ENCODE results near the gene ZNF528. TPM values are rescaled to one million over a fixed set of nuclear protein-coding genes. Genes with fewer than 3 reads are reported as not detected.
A peak's percentile ranks its signal among the peaks of the same experiment; 100 is the strongest.

The ZNF528 gene
- polyA plus RNA-seq, 2 donors, result 4.0 to 8.9 TPM

DNA sequence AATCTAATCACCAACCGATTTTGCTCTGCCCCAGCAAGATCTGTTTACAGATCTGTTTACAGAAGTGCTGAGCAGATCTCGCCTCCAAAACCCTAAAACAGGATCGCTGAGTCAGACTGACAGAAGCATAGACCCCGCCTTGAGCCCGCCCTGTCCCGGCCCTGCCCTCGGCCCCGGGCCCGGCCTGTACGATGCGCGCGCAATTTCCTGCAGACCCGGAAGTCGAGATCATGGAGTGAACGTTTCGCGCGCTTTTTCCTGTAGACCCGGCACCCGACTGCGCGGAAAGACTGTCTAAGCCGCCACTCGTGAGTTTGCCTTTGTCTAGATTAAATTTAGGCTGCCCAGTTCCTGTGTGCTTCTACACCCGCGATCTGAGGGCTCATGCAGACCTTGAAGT lies 31.3 kb downstream of the ZNF528 start, which contains the start of gene ZNF534:
TSS of gene ZNF534 (plus strand) at position 212 of the 400 bp plus-strand sequence. CDS start 2,327 bp downstream, outside the sequence.
- no peaks in the 10 kb centered on the region for H3K27me3 ChIP-seq (ENCODE audit: control insufficient read depth in 1 of 2, insufficient read depth in 2 of 2, low read length in 2 of 2)
- no peaks in the 10 kb centered on the region for H3K4me1 ChIP-seq (ENCODE audit: control insufficient read depth in 2 of 2, insufficient read depth in 2 of 2, low read length in 1 of 2)
- peaks cover 22 to 28% of the 10 kb centered on the region in 2 donors for H3K9me3 ChIP-seq (ENCODE audit: control insufficient read depth in 2 of 2, insufficient read depth in 1 of 2, low read depth in 1 of 2, low read length in 1 of 2)
- H3K4me3 ChIP-seq (ENCODE audit: low read depth in 1 of 2, low read length in 2 of 2), result no peak within 1 kb of the TSS
- H3K36me3 ChIP-seq (ENCODE audit: control insufficient read depth in 2 of 2, insufficient read depth in 2 of 2, low read length in 1 of 2), result no peaks in the 10 kb centered on the region
- no peak within 1 kb of the TSS for H3K27ac ChIP-seq (ENCODE audit: low read depth in 2 of 2, low read length in 1 of 2)
- 61 to 63% methylated on average over 27 of the region's 27 CpGs for WGBS, 2 donors

GRCh38 chr19:52442179-52442578 lies 44.5 kb downstream of the ZNF528 start:
- Histone ChIP-seq H3K4me1 (ENCODE audit: control insufficient read depth in 2 of 2, insufficient read depth in 2 of 2, low read length in 1 of 2) (no peaks in the 10 kb centered on the region), H3K9me3 (ENCODE audit: control insufficient read depth in 2 of 2, insufficient read depth in 1 of 2, low read depth in 1 of 2, low read length in 1 of 2) (peaks cover 2 to 16% of the 10 kb centered on the region in 2 donors), H3K4me3 (ENCODE audit: low read depth in 1 of 2, low read length in 2 of 2) (no peak overlapping the region), H3K27me3 (ENCODE audit: control insufficient read depth in 1 of 2, insufficient read depth in 2 of 2, low read length in 2 of 2) (no peaks in the 10 kb centered on the region), H3K27ac (ENCODE audit: low read depth in 2 of 2, low read length in 1 of 2) (no peak overlapping the region), H3K36me3 (ENCODE audit: control insufficient read depth in 2 of 2, insufficient read depth in 2 of 2, low read length in 1 of 2) (no peaks in the 10 kb centered on the region)
- 66 to 71% methylated on average over 3 of the region's 3 CpGs for WGBS, 2 donors

GRCh38 chr19:52444506-52444905 lies 46.9 kb downstream of the ZNF528 start:
- Histone ChIP-seq H3K4me1 (ENCODE audit: control insufficient read depth in 2 of 2, insufficient read depth in 2 of 2, low read length in 1 of 2) (no peaks in the 10 kb centered on the region), H3K9me3 (ENCODE audit: control insufficient read depth in 2 of 2, insufficient read depth in 1 of 2, low read depth in 1 of 2, low read length in 1 of 2) (peaks cover 2 to 16% of the 10 kb centered on the region in 2 donors), H3K4me3 (ENCODE audit: low read depth in 1 of 2, low read length in 2 of 2) (no peak overlapping the region), H3K27ac (ENCODE audit: low read depth in 2 of 2, low read length in 1 of 2) (no peak overlapping the region), H3K27me3 (ENCODE audit: control insufficient read depth in 1 of 2, insufficient read depth in 2 of 2, low read length in 2 of 2) (no peaks in the 10 kb centered on the region), H3K36me3 (ENCODE audit: control insufficient read depth in 2 of 2, insufficient read depth in 2 of 2, low read length in 1 of 2) (no peaks in the 10 kb centered on the region)
- WGBS, 2 donors, result 43 to 46% methylated on average over 2 of the region's 2 CpGs

DNA sequence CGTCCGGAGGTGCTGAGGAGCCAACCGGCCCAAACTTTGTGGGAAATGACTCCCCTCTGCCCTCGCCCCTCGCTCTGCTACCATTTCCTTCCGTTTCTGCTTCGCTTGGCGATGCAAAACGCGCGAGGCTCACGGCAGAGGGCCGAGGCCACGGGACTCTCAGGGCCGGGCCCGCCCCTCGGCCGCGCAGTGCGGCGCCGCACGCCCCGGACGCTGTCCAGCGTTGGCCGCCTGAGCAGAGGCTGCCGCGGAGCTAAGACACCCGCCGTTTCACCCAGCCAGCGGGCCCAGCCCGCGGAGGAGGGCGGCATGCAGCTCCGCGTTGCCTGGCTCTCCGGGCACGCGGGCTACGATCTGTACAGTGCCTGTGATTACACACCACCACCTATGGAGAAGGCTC lies 53.6 kb downstream of the ZNF528 start:
- Histone ChIP-seq H3K4me3 (ENCODE audit: low read depth in 1 of 2, low read length in 2 of 2) (no peak overlapping the region), H3K27ac (ENCODE audit: low read depth in 2 of 2, low read length in 1 of 2) (no peak overlapping the region), H3K27me3 (ENCODE audit: control insufficient read depth in 1 of 2, insufficient read depth in 2 of 2, low read length in 2 of 2) (no peaks in the 10 kb centered on the region), H3K9me3 (ENCODE audit: control insufficient read depth in 2 of 2, insufficient read depth in 1 of 2, low read depth in 1 of 2, low read length in 1 of 2) (peaks cover 11 to 34% of the 10 kb centered on the region in 2 donors), H3K36me3 (ENCODE audit: control insufficient read depth in 2 of 2, insufficient read depth in 2 of 2, low read length in 1 of 2) (no peaks in the 10 kb centered on the region), H3K4me1 (ENCODE audit: control insufficient read depth in 2 of 2, insufficient read depth in 2 of 2, low read length in 1 of 2) (no peaks in the 10 kb centered on the region)
- WGBS, 2 donors, result 29 to 43% methylated on average over 31 to 41 of the region's 41 CpGs

DNA sequence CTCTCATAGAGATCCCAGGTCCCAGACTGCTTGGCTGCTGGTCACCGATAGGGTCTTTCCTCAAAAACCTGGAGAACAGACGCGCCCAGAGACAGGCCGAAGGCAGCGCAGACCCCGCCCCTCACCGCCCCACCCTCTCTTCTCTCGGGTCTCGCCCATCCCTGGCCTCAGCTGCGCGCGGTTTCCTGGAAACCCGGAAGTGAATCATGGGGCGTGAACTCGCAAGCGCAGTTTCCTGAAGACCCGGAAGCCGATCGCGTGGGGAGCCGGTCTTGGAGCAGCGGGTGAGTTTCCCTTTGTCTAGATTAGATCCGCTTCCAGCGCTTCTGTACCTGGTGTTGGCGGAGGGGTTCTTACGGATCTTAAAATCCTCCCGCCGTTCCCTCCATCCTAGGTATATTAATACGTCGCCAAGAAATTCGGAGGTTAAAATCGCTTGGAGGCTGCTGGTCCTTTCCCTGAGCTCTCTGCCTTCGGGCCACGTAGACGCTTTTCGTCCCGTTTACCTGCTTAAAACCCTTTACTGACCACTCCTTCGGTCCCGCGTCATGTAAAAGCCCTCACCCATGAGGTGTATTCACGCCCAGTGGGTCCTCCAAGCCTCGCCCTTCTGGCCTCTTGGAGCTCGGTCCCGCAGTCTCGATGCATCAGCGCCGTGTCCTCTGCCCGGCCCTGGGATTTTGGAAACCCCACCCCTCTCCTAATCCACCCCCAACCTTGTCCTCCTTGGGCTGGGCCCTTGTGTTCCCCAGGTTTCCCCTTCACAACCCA lies 55.9 kb downstream of the ZNF528 start, which contains the start of gene ZNF578:
TSS of gene ZNF578 (plus strand) at position 230 of the 771 bp plus-strand sequence. CDS start 48,293 bp downstream, outside the sequence.
- 5 to 6% methylated on average over 48 of the region's 48 CpGs for WGBS, 2 donors
- peaks cover 14 to 42% of the 10 kb centered on the region in 2 donors for H3K9me3 ChIP-seq (ENCODE audit: control insufficient read depth in 2 of 2, insufficient read depth in 1 of 2, low read depth in 1 of 2, low read length in 1 of 2)
- H3K27ac ChIP-seq (ENCODE audit: low read depth in 2 of 2, low read length in 1 of 2), result no peak within 1 kb of the TSS
- peaks cover 5 to 7% of the 10 kb centered on the region in 2 donors for H3K36me3 ChIP-seq (ENCODE audit: control insufficient read depth in 2 of 2, insufficient read depth in 2 of 2, low read length in 1 of 2)
- no peaks in the 10 kb centered on the region for H3K4me1 ChIP-seq (ENCODE audit: control insufficient read depth in 2 of 2, insufficient read depth in 2 of 2, low read length in 1 of 2)
- H3K4me3 ChIP-seq (ENCODE audit: low read depth in 1 of 2, low read length in 2 of 2), result peak within 1 kb of the TSS; percentile 54 to 60
- no peaks in the 10 kb centered on the region for H3K27me3 ChIP-seq (ENCODE audit: control insufficient read depth in 1 of 2, insufficient read depth in 2 of 2, low read length in 2 of 2)

GRCh38 chr19:52464798-52465470 lies 67.3 kb downstream of the ZNF528 start:
- H3K9me3 ChIP-seq (ENCODE audit: control insufficient read depth in 2 of 2, insufficient read depth in 1 of 2, low read depth in 1 of 2, low read length in 1 of 2), result peaks cover 12 to 27% of the 10 kb centered on the region in 2 donors
- no peaks in the 10 kb centered on the region for H3K27me3 ChIP-seq (ENCODE audit: control insufficient read depth in 1 of 2, insufficient read depth in 2 of 2, low read length in 2 of 2)
- no peak overlapping the region for H3K4me3 ChIP-seq (ENCODE audit: low read depth in 1 of 2, low read length in 2 of 2)
- no peaks in the 10 kb centered on the region for H3K36me3 ChIP-seq (ENCODE audit: control insufficient read depth in 2 of 2, insufficient read depth in 2 of 2, low read length in 1 of 2)
- H3K27ac ChIP-seq (ENCODE audit: low read depth in 2 of 2, low read length in 1 of 2), result no peak overlapping the region
- no peaks in the 10 kb centered on the region for H3K4me1 ChIP-seq (ENCODE audit: control insufficient read depth in 2 of 2, insufficient read depth in 2 of 2, low read length in 1 of 2)
- 86 to 90% methylated on average over 14 of the region's 14 CpGs for WGBS, 2 donors

Other genes with a start within 250 kb of the ZNF528 start
- 1 to 10 TPM; 3.0 to 4.4 TPM for gene ZNF836, start 226.2 kb upstream of the ZNF528 start, polyA plus RNA-seq
- gene PPP2R1A, start 207.8 kb upstream of the ZNF528 start, polyA plus RNA-seq, result 100 to 1,000 TPM; 108 to 130 TPM
- 1 to 10 TPM; 1.7 to 2.7 TPM for gene ZNF766, start 128.3 kb upstream of the ZNF528 start, polyA plus RNA-seq
- 1 to 10 TPM; 5.7 to 6.0 TPM for gene ZNF480, start 100.7 kb upstream of the ZNF528 start, polyA plus RNA-seq
- gene ZNF610, start 61.6 kb upstream of the ZNF528 start, polyA plus RNA-seq, result under 1 TPM; 0.19 to 0.43 TPM
- gene ZNF880, start 27.9 kb upstream of the ZNF528 start, polyA plus RNA-seq, result 1 to 10 TPM; 5.4 to 5.7 TPM
- under 1 TPM; 0.04 to 0.05 TPM for gene ZNF534, start 31.3 kb downstream of the ZNF528 start, polyA plus RNA-seq
- gene ZNF578, start 55.7 kb downstream of the ZNF528 start, polyA plus RNA-seq, result under 1 TPM; 0.27 to 0.35 TPM
- 1 to 10 TPM; 1.6 to 4.2 TPM for gene ZNF808, start 129.8 kb downstream of the ZNF528 start, polyA plus RNA-seq
- 1 to 10 TPM; 3.1 to 9.5 TPM for gene ZNF701, start 172.4 kb downstream of the ZNF528 start, polyA plus RNA-seq
- 10 to 100 TPM; 17.5 to 59.7 TPM for gene ZNF83, start 240.5 kb downstream of the ZNF528 start, polyA plus RNA-seq